Mesothelial cell of epicardium (in vitro differentiated cells): ENCODE data around the gene NOL9. TPM values are rescaled to one million over a fixed set of nuclear protein-coding genes. Genes with fewer than 3 reads are reported as not detected.

Source experiments
- DNase-seq, 2 experiments: peaks; one replicate each; pipeline ENCODE4 v3.0.0; 2021; ENCODE audit warnings: low spot score in 2 of 2; ENCODE audit not compliant: unreplicated experiment in 2 of 2
- H3K27ac Mint-ChIP-seq: 2 replicates; pipeline ENCODE4 v1.8.0; 2021; ENCODE audit warnings: mixed read lengths
- H3K27me3 Mint-ChIP-seq: 2 replicates; pipeline ENCODE4 v1.8.0; 2021; ENCODE audit warnings: low read depth, mixed read lengths
- H3K36me3 Mint-ChIP-seq: 2 replicates; pipeline ENCODE4 v1.8.0; 2021; ENCODE audit warnings: mixed read lengths
- H3K4me1 Mint-ChIP-seq: 2 replicates; pipeline ENCODE4 v1.8.0; 2021; ENCODE audit warnings: mixed read lengths
- H3K4me3 Mint-ChIP-seq: 2 replicates; pipeline ENCODE4 v1.8.0; 2021; ENCODE audit warnings: mild to moderate bottlenecking, moderate library complexity, mixed read lengths
- H3K9me3 Mint-ChIP-seq: 2 replicates; pipeline ENCODE4 v1.8.0; 2021; ENCODE audit warnings: mixed read lengths
- total RNA-seq: library from RNA; stranded (reverse); gene quantifications from 3 replicates; pipeline ENCODE4 v1.2.1, GENCODE V29; 2021
- TF ChIP-seq, protein P1 (sequence below): fragments of 200-600 bp; sonication (generic); IDR thresholded peaks from one replicate; pipeline ENCODE4 v1.5.0; 2021; ENCODE audit warnings: antibody characterized with exemption; ENCODE audit not compliant: unreplicated experiment

The NOL9 gene
- total RNA-seq, 1 donor from 2014 or later: 44.4 TPM

GRCh38 chr1:6497867-6498575, 56.3 kb downstream of the NOL9 start:
- Mint-ChIP-seq H3K4me1 (peaks cover 29% of the 10 kb centered on the region), H3K4me3 (peak overlapping the region; percentile 72), H3K36me3 (no peaks in the 10 kb centered on the region), H3K27ac (no peak overlapping the region), H3K27me3 (no peaks in the 10 kb centered on the region), H3K9me3 (no peaks in the 10 kb centered on the region)
- TF ChIP-seq, protein P1, sequence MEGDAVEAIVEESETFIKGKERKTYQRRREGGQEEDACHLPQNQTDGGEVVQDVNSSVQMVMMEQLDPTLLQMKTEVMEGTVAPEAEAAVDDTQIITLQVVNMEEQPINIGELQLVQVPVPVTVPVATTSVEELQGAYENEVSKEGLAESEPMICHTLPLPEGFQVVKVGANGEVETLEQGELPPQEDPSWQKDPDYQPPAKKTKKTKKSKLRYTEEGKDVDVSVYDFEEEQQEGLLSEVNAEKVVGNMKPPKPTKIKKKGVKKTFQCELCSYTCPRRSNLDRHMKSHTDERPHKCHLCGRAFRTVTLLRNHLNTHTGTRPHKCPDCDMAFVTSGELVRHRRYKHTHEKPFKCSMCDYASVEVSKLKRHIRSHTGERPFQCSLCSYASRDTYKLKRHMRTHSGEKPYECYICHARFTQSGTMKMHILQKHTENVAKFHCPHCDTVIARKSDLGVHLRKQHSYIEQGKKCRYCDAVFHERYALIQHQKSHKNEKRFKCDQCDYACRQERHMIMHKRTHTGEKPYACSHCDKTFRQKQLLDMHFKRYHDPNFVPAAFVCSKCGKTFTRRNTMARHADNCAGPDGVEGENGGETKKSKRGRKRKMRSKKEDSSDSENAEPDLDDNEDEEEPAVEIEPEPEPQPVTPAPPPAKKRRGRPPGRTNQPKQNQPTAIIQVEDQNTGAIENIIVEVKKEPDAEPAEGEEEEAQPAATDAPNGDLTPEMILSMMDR: no peak
- DNase-seq: no peak

DNA sequence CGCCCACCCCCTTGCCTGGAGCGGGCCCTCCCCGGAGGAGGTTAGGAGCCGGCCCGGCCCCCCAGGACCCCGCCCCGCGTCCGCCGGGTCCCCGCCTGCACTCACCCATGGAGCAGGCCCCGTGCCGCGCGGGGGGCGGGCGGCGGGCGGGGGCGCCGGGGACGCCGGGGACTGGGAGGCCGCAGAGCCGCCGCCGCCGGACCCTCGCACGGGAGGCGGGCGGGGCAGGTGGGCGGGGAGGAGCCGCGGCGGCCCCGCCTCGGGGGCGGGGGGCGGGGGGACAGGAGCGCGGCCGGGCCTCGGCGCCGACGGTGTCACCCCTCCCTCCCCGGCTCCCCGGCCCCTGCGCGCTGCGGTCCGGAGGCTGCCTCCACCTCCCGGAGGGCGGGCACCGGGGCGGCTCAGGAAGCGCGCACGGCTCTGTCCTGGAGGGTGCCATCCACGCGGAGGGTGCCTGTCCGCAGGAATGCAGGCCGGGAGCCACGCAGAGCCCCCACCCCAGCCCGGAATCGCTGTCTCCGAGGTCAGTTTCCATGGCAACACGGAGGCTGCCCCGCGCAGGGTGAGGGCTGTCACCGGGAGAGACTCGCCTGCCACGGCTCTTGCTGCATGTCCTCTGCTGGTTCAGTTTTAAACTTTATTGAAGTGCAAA, 57.0 kb downstream of the NOL9 start:
- peak; percentile 52 to 67 for DNase-seq
- TF ChIP-seq, protein P1: no peak
- H3K36me3 Mint-ChIP-seq: no peaks in the 10 kb centered on the region

GRCh38 chr1:6496890-6497214, 57.5 kb downstream of the NOL9 start:
- H3K27me3 Mint-ChIP-seq: no peaks in the 10 kb centered on the region
- DNase-seq: no peak
- H3K9me3 Mint-ChIP-seq: no peaks in the 10 kb centered on the region
- H3K36me3 Mint-ChIP-seq: no peaks in the 10 kb centered on the region
- peaks cover 32% of the 10 kb centered on the region for H3K4me1 Mint-ChIP-seq
- TF ChIP-seq, protein P1: no peak
- H3K4me3 Mint-ChIP-seq: peak overlapping the region; percentile 75
- H3K27ac Mint-ChIP-seq: no peak overlapping the region

More for the DNA sequence above, 57.0 kb downstream of the NOL9 start:
- Mint-ChIP-seq H3K27me3 (no peaks in the 10 kb centered on the region), H3K9me3 (no peaks in the 10 kb centered on the region), H3K27ac (no peak overlapping the region), H3K4me1 (peaks cover 30% of the 10 kb centered on the region), H3K4me3 (peak overlapping the region; percentile 75)

- H3K27me3 Mint-ChIP-seq: no peaks in the 10 kb centered on the region
- peaks cover 37% of the 10 kb centered on the region for H3K4me1 Mint-ChIP-seq
- peak overlapping the region; percentile 75 for H3K4me3 Mint-ChIP-seq
- no peak for DNase-seq
- H3K27ac Mint-ChIP-seq: no peak overlapping the region
- TF ChIP-seq, protein P1: no peak
- H3K9me3 Mint-ChIP-seq: no peaks in the 10 kb centered on the region
- H3K36me3 Mint-ChIP-seq: no peaks in the 10 kb centered on the region
Measured at GRCh38 chr1:6496365-6496721, 58.0 kb downstream of the NOL9 start.

GRCh38 chr1:6495540-6496364, 58.6 kb downstream of the NOL9 start:
- H3K27ac Mint-ChIP-seq: no peak overlapping the region
- H3K9me3 Mint-ChIP-seq: no peaks in the 10 kb centered on the region
- H3K27me3 Mint-ChIP-seq: no peaks in the 10 kb centered on the region
- H3K4me1 Mint-ChIP-seq: peaks cover 35% of the 10 kb centered on the region
- H3K36me3 Mint-ChIP-seq: no peaks in the 10 kb centered on the region
- TF ChIP-seq, protein P1: no peak
- no peak for DNase-seq
- peak overlapping the region; percentile 75 for H3K4me3 Mint-ChIP-seq
